GM12878 (cell line): ENCODE measurements around the gene BCL2L14. TPM values are rescaled to one million over a fixed set of nuclear protein-coding genes. Genes with fewer than 3 reads are reported as not detected.

Source experiments
- ATAC-seq: fragments of 200-7000 bp; cut with Tn5 transposase; 3 replicates; pipeline ENCODE4 v1.9.1; 2020; ENCODE audit warnings: mild to moderate bottlenecking, moderate library complexity
- BruUV-seq: library from RNA; stranded (reverse); fragments of 400-500 nt; replicated peaks from 2 replicates; lab custom pipeline; 2021; lab: Mats Ljungman, UMichigan
- CTCF ChIA-PET: fragments of 300-600 bp; sonication (Branson Sonifier 250); formaldehyde crosslinking; extraction: SDS; loops from one replicate; lab custom pipeline; 2021; ENCODE audit warnings: inconsistent platforms; lab: Yijun Ruan, JAX
- POLR2A ChIA-PET: fragments of 350-600 bp; formaldehyde crosslinking; extraction: SDS; loops from one replicate; lab custom pipeline; 2021; ENCODE audit warnings: inconsistent platforms; lab: Charles Lee
- RAD21 ChIA-PET: fragments of 300-600 bp; sonication (Branson Sonifier 250); formaldehyde crosslinking; loops from one replicate; lab custom pipeline; 2023; ENCODE audit warnings: antibody characterized with exemption; ENCODE audit not compliant: unreplicated experiment; lab: Charles Lee
- SMC1A ChIA-PET: fragments of 300-600 bp; sonication (Branson Sonifier 250); formaldehyde crosslinking; loops from one replicate; lab custom pipeline; 2023; ENCODE audit not compliant: unreplicated experiment, uncharacterized antibody; lab: Charles Lee
- DNase-seq: peaks from one replicate; pipeline ENCODE4 v3.0.0-alpha.2; 2011; ENCODE audit warnings: low read depth, low spot score
- FAIRE-seq: peaks from 3 replicates; lab custom pipeline; 2011; peaks lifted over from hg19 to GRCh38; lab: Jason Lieb, UNC
- H2AFZ ChIP-seq: 2 replicates; pipeline ENCODE4 v1.6.0; 2011; ENCODE audit warnings: low read depth, low read length, control low read depth; ENCODE audit not compliant: control insufficient read depth
- H3K27ac ChIP-seq: 2 replicates; pipeline ENCODE4 v1.5.1; 2011; ENCODE audit warnings: control low read depth; ENCODE audit not compliant: control insufficient read depth, insufficient read depth
- H3K27me3 ChIP-seq, 2 experiments: replicated peaks in 1 of 2; 2 replicates each; pipeline versions ENCODE4 v1.6.0 to v1.6.1; 2011; ENCODE audit warnings: low read length in 1 of 2; ENCODE audit not compliant: control insufficient read depth in 2 of 2, insufficient read depth in 2 of 2
- H3K36me3 ChIP-seq, 2 experiments: 2 replicates each; pipeline ENCODE4 v1.5.1; 2011; ENCODE audit warnings: low read length in 1 of 2; ENCODE audit not compliant: control insufficient read depth in 2 of 2, insufficient read depth in 2 of 2
- H3K4me1 ChIP-seq: 2 replicates; pipeline ENCODE4 v1.6.1; 2011; ENCODE audit warnings: mild to moderate bottlenecking, low read length, moderate library complexity, mixed read lengths; ENCODE audit not compliant: control insufficient read depth, insufficient read depth
- H3K4me2 ChIP-seq: 2 replicates; pipeline ENCODE4 v1.6.0; 2011; ENCODE audit warnings: control low read depth; ENCODE audit not compliant: control insufficient read depth, insufficient read depth
- H3K4me3 ChIP-seq: fragments of 200-600 bp; sonication (generic); 2 replicates; pipeline ENCODE4 v1.5.1; 2016
- H3K79me2 ChIP-seq: 2 replicates; pipeline ENCODE4 v1.6.0; 2011; ENCODE audit warnings: low read length; ENCODE audit not compliant: control insufficient read depth, insufficient read depth
- H3K9ac ChIP-seq: 2 replicates; pipeline ENCODE4 v1.8.0; 2011; ENCODE audit warnings: low read length, control low read depth, mixed read lengths; ENCODE audit not compliant: control insufficient read depth, insufficient read depth
- H3K9me3 ChIP-seq: replicated peaks from 3 replicates; pipeline ENCODE4 v1.5.1; 2011; ENCODE audit warnings: mild to moderate bottlenecking, low read length; ENCODE audit not compliant: control insufficient read depth, insufficient read depth
- H4K20me1 ChIP-seq: 2 replicates; pipeline ENCODE4 v1.6.0; 2011; ENCODE audit not compliant: control insufficient read depth, insufficient read depth
- ATF7 ChIP-seq: fragments of 450-650 bp; IDR thresholded peaks from 2 replicates; pipeline ENCODE4 v1.6.1; 2016; ENCODE audit warnings: low read depth, mild to moderate bottlenecking
- CHD4 ChIP-seq: fragments of 200-600 bp; sonication (generic); IDR thresholded peaks from 2 replicates; pipeline ENCODE4 v1.6.1; 2016; ENCODE audit warnings: mild to moderate bottlenecking
- FOXK2 ChIP-seq: fragments of 450-650 bp; IDR thresholded peaks from 2 replicates; pipeline ENCODE4 v1.6.1; 2017; ENCODE audit warnings: mild to moderate bottlenecking, moderate library complexity
- HDAC6 ChIP-seq: fragments of 200-600 bp; sonication (generic); IDR thresholded peaks from one replicate; pipeline ENCODE4 v1.8.0; 2017; ENCODE audit warnings: antibody characterized with exemption; ENCODE audit not compliant: unreplicated experiment
- JUNB ChIP-seq: IDR thresholded peaks from 2 replicates; pipeline ENCODE4 v1.6.1; 2016; ENCODE audit warnings: antibody characterized with exemption, mild to moderate bottlenecking
- NFIC ChIP-seq: IDR thresholded peaks from 2 replicates; pipeline ENCODE4 v1.6.1; 2012; ENCODE audit warnings: low read depth, mild to moderate bottlenecking, inconsistent platforms, low read length, moderate library complexity
- WGBS: methylation state at CpG from one replicate; pipeline ENCODE4 v1.1.6; 2016; ENCODE audit warnings: low lambda C conversion rate; ENCODE audit not compliant: insufficient replicate concordance, insufficient coverage; ENCODE audit errors: missing lambda C conversion rate; 5-methylcytosine and 5-hydroxymethylcytosine counted together
- in situ Hi-C: fragments of 300-500 bp; cut with MboI; formaldehyde crosslinking; loops from 9 replicates; pipeline ENCODE4 v1.14.3; 2018; ENCODE audit warnings: mixed read lengths
- intact Hi-C: fragments of 100-400 bp; cut with micrococcal nuclease; formaldehyde crosslinking; loops from one replicate; pipeline ENCODE4 v1.14.2; 2022; ENCODE audit not compliant: unreplicated experiment
- polyA plus RNA-seq, 11 experiments: library from polyadenylated mRNA; depleted of rRNA in 4 of 11; unstranded in 6 of 11; stranded (reverse) in 5 of 11; fragments of >200 nt; fragmentation: Nextera tagmentation in 4 of 11; fragmentation: Illumina TruSeq in 1 of 11; extraction: Ambion mirVana in 4 of 11; extraction: Trizol in 1 of 11; gene quantifications; 1 replicate in 1 of 11; 2 replicates in 10 of 11; pipeline versions ENCODE4 v1.2.1 to v1.2.3, GENCODE V29; 2011 to 2016; ENCODE audit warnings: inconsistent platforms in 2 of 11, missing spikeins in 2 of 11, low read depth in 1 of 11
- total RNA-seq, 4 experiments: library from RNA; depleted of rRNA in 3 of 4; stranded (reverse); fragments of >200 nt in 3 of 4; fragmentation: Illumina TruSeq in 1 of 4; extraction: Trizol in 1 of 4; gene quantifications; 2 replicates each; pipeline versions ENCODE4 v1.2.1 to v1.2.3, GENCODE V29; 2013 to 2021
- TF ChIP-seq, protein P1 (sequence below): fragments of 450-650 bp; IDR thresholded peaks from 2 replicates; pipeline ENCODE4 v1.6.1; 2018; ENCODE audit warnings: borderline replicate concordance, mild to moderate bottlenecking; ENCODE audit not compliant: partially characterized antibody

The BCL2L14 gene
- total and polyA plus RNA-seq, 10 of the 15 experiments (the other 5 are each of a cell fraction or from before 2014, with no cell fraction given): 0.59 to 2.5 (median 0.90) TPM

DNA sequence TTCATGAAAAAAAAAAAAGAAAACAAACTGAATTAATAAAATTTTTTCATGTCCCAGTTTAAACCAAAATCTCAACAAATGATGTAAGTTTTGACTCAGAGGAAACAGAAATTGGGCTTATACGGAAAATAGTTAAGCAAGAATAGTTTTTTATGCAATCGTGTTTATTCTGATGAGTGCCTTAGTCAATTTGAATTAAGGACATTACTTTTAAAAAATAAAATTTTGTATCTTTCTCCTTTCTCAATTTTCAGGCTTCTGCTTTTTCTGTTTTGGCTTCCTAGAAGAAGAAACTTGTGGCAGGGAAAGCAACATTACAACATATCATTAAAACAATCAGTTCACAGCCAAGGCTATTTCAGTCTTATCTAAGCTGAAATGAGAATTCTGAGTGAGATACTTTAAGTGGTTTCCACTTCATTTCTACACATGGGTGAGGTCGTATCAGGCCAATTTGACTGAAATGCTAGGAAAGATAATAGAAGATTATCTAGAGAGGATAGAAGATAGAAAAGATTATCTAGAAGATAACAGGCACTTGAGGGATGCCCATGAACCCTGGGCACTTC, 52.4 kb downstream of the BCL2L14 start:
- POLR2A ChIA-PET: no interaction called here
- no peak overlapping the region for H3K4me3 ChIP-seq
- no peak for DNase-seq
- H3K9me3 ChIP-seq: no peaks in the 10 kb centered on the region
- no peak for FAIRE-seq
- H3K79me2 ChIP-seq: no peaks in the 10 kb centered on the region
- no peak for ATAC-seq
- RAD21 ChIA-PET: no interaction called here
- no peak overlapping the region for H3K27ac ChIP-seq
- no peak overlapping the region for H2AFZ ChIP-seq
- BruUV-seq: no TSS peak
- no peaks in the 10 kb centered on the region for H3K27me3 ChIP-seq
- WGBS: 77% methylated on average over 3 of the region's 3 CpGs
- H4K20me1 ChIP-seq: no peaks in the 10 kb centered on the region
- SMC1A ChIA-PET: interaction anchor here (1.4 kb wide), 1 partner anchor 9 kb away, joined by 3 read pairs; no protein-coding TSS in a partner anchor
- in situ Hi-C loops (no loop called here), intact Hi-C loops (no loop called here)
- CTCF ChIA-PET: no interaction called here
- no peak overlapping the region for H3K9ac ChIP-seq
- H3K4me2 ChIP-seq: no peak overlapping the region
- TF ChIP-seq NFIC (no peak), FOXK2 (no peak), CHD4 (no peak), JUNB (no peak), HDAC6 (no peak), ATF7 (no peak)
- TF ChIP-seq, protein P1, sequence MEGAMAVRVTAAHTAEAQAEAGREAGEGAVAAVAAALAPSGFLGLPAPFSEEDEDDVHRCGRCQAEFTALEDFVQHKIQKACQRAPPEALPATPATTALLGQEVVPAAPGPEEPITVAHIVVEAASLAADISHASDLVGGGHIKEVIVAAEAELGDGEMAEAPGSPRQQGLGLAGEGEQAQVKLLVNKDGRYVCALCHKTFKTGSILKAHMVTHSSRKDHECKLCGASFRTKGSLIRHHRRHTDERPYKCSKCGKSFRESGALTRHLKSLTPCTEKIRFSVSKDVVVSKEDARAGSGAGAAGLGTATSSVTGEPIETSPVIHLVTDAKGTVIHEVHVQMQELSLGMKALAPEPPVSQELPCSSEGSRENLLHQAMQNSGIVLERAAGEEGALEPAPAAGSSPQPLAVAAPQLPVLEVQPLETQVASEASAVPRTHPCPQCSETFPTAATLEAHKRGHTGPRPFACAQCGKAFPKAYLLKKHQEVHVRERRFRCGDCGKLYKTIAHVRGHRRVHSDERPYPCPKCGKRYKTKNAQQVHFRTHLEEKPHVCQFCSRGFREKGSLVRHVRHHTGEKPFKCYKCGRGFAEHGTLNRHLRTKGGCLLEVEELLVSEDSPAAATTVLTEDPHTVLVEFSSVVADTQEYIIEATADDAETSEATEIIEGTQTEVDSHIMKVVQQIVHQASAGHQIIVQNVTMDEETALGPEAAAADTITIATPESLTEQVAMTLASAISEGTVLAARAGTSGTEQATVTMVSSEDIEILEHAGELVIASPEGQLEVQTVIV: no peak
- no peaks in the 10 kb centered on the region for H3K4me1 ChIP-seq
- H3K36me3 ChIP-seq: peaks cover 0 to 7% of the 10 kb centered on the region in 2 experiments; a peak in 3 of 4 replicates
